GM19324 (cell line): ENCODE data around the gene SELENOO.

Experiments used
- ATAC-seq: cut with Tn5 transposase; IDR thresholded peaks from one replicate; pipeline ENCODE4 v1.9.1; 2021; ENCODE audit warnings: mild to moderate bottlenecking, moderate library complexity; ENCODE audit not compliant: unreplicated experiment, low FRiP score

SELENOO gene

DNA sequence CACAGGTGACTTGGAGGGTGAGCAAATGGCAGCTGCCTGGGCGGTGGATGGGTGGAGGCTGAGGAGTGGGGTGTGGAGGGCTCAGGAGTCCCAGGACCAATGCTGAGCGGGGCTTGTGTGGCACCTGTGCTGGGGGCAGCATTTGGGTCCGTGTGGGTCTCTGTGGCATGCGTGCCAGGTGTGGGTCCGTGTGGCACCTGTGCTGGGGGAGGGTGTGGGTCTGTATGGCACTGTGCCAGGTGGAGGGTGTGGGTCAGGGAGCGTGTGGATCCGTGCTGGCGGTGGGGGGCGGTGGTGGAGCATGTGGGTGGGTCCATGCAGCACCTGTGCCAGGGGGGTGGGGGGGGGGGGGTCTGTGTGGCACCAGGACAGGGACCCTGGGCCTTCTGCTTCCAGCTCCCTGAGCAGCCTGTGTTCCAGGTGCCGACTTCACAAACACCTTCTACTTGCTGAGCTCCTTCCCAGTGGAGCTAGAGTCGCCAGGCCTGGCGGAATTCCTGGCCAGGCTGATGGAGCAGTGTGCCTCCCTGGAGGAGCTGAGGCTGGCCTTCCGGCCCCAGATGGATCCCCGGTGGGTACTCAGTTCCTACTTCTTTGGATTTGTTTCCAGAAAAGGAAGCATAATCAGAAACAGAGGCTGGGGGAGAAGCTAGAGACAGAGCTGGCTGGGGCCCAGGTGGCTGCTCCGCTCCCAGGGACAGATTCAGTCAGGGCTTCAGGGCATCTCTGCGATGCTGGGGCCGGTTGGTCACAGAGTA lies 14.7 kb downstream of the SELENOO start:
- ATAC-seq: no peak

DNA sequence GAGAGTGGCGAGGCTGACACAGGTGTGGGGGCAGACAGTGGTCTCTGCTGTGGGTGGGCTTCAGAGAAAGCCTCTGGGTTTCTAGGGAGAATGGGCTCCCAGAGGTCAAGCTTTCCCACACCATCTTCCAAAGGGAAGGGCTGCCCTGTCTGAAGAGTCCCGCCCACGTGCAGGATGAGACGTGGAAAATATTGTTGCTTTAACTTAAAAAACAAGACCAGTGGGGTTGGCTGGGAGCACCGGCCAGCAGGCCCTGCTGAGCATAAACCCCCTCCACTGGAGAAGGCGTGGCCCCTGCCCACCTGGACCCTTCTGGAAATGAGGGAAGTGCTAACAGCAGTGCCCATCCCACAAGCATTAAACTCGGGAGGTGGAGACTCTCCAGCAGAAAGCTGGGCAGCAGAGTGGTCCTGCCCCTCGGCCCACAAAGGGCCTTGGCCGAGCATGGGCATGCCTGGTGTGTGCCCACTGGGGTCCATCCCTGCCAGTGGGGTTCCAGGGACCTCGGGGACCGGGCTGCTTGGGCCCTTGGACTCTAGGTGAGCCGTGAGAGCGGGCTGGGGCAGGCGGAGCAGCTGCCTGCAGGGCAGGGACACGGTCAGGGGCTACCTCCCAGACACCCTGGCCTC lies 15.4 kb downstream of the SELENOO start:
- ATAC-seq: no peak

GRCh38 chr22:50216684-50217520 lies 16.1 kb downstream of the SELENOO start:
- no peak for ATAC-seq

DNA sequence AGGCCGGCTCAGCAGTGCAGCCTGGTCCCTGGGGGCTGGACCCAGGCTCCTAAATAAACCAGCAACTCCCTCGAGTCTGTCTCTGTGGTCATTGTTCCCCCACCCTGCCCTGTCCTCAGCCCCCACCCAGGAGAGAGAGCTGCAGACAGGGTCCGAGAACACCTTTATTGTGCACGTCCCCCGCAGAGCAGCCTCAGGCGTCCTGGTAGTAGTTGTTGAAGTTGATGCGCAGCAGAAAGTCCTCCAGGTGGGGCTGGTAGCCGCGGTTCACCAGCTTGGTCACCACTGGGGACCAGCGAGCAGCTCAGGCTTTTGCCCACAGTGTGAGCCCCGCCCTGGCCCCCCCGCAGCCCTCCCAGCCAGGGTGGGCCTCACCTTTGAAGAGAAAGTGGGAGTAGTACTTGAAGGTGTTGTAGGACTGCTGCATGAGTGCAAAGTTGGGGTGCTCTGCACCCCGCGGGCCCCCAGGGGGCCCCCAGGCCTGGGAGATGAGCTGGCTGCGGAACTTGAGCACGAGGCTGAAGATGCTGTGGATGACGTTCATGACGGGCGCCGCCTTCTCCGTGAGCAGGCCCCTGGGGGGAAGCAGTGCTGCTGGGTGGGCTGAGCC lies 16.8 kb downstream of the SELENOO start:
- no peak for ATAC-seq

GRCh38 chr22:50218153-50218995 lies 17.6 kb downstream of the SELENOO start:
- ATAC-seq: no peak

DNA sequence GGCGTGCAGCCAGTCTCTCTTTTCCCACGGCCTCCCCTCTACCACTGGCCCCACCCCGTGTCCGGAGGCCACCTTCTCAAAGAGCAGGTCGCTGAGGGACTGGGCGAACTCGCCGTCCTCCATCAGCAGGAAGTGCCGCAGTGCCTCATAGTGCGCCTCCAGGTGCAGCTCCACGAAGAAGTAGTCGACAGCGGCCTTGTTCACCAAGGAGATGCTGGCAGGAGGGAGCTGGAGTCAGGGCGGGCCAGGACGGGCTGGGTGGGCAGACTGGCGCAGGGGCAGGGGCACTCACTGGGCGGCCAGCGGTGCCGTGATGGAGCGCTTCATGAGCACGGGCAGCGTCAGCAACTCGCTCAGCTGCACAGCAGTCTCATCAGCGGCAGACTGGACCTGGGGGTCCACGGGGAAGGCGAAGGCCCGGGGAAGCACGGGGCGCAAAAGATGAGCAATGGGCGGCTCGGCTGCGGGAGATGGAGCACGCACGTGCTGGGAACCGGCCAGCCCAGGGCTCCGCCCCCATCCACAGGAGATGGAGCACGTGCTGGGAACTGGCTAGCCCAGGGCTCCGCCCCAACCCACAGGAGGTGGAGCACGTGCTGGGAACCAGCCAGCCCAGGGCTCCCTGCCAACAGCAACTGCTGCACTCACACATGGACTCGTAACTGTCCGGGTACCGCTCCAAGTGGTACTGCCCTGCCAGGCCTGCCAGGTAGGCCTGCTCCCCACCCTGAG lies 18.4 kb downstream of the SELENOO start:
- ATAC-seq: no peak

GRCh38 chr22:50219800-50220602 lies 19.2 kb downstream of the SELENOO start:
- no peak for ATAC-seq

DNA sequence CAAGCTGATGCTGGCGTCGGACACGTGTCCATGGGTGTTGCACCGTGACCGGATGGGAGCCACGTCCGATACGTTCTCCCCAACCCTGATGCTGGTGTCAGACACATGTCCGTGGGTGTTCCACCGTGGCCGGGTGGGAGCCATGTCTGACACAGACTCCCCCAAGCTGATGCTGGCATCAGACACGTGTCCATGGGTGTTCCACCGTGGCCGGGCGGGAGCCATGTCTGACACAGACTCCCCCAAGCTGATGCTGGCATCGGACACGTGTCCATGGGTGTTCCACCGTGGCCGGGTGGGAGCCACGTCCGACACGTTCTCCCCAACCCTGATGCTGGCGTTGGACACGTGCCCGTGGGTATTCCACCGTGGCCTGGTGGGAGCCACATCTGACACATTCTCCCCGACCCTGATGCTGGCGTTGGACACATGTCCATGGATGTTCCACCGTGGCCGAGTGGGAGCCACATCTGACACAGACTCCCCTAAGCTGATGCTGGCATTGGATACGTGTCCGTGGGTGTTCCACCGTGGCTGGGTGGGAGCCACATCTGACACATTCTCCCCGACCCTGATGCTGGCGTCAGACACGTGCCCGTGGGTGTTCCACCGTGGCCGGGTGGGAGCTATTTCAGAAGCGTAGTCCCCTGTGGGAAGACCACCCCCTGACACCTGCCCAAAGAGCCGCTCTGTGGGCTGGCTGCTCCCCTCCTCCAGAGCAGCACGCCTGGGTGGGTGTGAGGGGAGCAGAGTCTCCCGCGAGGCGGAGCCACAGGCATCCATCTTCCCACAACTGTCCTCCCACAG lies 20.0 kb downstream of the SELENOO start:
- ATAC-seq: no peak

- no peak for ATAC-seq
These were observed 20.8 kb downstream of the SELENOO start for GRCh38 chr22:50221410-50222300.

- no peak for ATAC-seq
These were observed 21.7 kb downstream of the SELENOO start for GRCh38 chr22:50222508-50222907.

DNA sequence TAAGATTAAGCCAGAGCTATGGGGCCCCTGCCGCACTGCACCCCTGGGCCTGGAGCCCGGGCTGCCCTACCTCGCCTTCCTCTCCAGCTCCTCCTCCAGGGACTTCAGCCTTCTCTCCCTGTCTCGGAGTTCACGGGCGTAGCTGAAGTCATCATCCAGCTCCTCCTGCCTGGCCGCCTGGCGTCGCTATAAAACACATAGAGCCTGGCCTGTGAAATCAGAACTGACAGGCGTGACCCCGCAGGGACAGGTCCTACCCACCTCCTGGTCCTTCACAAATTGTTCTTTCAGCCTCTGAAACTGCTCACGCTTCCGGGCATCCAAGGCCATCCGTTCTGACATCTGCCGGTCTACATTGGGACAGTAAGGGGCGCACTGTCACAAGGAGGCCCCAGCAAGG lies 23.3 kb downstream of the SELENOO start:
- ATAC-seq: no peak

DNA sequence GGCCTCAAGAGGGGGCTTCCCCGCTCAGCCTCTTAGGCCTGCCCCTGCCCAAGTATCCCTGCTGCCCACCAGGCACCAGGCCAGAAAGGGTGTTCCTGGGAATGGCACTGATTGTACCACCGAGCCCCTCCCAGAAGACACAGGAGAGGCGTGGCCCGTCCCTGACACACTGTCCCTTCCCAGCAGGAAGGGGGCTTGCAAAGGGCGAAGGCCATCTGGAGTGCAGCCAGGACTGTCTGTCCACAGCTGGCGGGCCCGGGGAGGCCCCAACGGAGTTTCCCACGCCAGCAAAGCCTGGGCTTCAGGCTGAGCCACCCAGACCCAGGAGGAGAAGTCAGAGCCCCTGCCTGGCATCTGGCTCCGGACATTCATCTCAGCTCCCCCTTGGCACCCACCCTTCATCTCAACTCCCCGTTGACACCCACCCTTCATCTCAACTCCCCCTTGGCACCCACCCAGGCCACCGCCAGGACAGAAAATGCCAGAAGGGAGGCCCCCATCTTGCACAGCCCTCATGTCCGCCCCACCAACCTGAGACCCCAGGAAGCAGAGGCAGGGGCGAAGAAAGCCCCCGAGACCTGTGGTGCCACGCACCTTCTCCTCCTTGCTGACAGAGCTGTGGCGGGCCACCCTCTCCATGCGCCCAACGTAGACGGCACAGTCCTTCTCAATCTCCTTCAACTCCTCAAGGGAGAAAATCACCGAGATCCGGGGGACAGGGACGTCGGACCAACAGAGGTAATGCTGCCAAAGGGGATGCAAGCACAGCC lies 24.6 kb downstream of the SELENOO start:
- no peak for ATAC-seq

- ATAC-seq: no peak
These were observed 25.5 kb downstream of the SELENOO start for GRCh38 chr22:50226063-50226874.

- ATAC-seq: no peak
These were observed 26.0 kb downstream of the SELENOO start for GRCh38 chr22:50226875-50227165.

GRCh38 chr22:50227579-50228215 lies 26.9 kb downstream of the SELENOO start:
- no peak for ATAC-seq
